Nephron (organoid): ENCODE measurements around the gene KATNB1.
A peak's percentile ranks its signal among the peaks of the same experiment; 100 is the strongest.

Experiments used
- H3K27ac Mint-ChIP-seq, 3 experiments: 2 replicates each; pipeline ENCODE4 v1.8.0; 2020; ENCODE audit warnings: mixed read lengths in 3 of 3, mild to moderate bottlenecking in 2 of 3, moderate library complexity in 1 of 3
- H3K27me3 Mint-ChIP-seq: 2 replicates; pipeline ENCODE4 v1.8.0; 2021; ENCODE audit warnings: low read depth, mild to moderate bottlenecking, moderate library complexity, mixed read lengths
- H3K36me3 Mint-ChIP-seq: 2 replicates; pipeline ENCODE4 v1.8.0; 2020; ENCODE audit warnings: low read depth, mixed read lengths
- H3K4me1 Mint-ChIP-seq: 2 replicates; pipeline ENCODE4 v1.8.0; 2020; ENCODE audit warnings: mixed read lengths
- H3K4me3 Mint-ChIP-seq, 3 experiments: 2 replicates each; pipeline ENCODE4 v1.8.0; 2020; ENCODE audit warnings: mild to moderate bottlenecking in 3 of 3, mixed read lengths in 3 of 3, moderate library complexity in 2 of 3
- H3K9me3 Mint-ChIP-seq: 2 replicates; pipeline ENCODE4 v1.8.0; 2020; ENCODE audit warnings: mixed read lengths
- TF ChIP-seq, protein P1 (sequence below), 3 experiments: fragments of 200-600 bp; sonication (generic); IDR thresholded peaks; one replicate each; pipeline ENCODE4 v1.5.0; 2021; ENCODE audit warnings: antibody characterized with exemption in 3 of 3; ENCODE audit not compliant: unreplicated experiment in 3 of 3

The KATNB1 gene

DNA sequence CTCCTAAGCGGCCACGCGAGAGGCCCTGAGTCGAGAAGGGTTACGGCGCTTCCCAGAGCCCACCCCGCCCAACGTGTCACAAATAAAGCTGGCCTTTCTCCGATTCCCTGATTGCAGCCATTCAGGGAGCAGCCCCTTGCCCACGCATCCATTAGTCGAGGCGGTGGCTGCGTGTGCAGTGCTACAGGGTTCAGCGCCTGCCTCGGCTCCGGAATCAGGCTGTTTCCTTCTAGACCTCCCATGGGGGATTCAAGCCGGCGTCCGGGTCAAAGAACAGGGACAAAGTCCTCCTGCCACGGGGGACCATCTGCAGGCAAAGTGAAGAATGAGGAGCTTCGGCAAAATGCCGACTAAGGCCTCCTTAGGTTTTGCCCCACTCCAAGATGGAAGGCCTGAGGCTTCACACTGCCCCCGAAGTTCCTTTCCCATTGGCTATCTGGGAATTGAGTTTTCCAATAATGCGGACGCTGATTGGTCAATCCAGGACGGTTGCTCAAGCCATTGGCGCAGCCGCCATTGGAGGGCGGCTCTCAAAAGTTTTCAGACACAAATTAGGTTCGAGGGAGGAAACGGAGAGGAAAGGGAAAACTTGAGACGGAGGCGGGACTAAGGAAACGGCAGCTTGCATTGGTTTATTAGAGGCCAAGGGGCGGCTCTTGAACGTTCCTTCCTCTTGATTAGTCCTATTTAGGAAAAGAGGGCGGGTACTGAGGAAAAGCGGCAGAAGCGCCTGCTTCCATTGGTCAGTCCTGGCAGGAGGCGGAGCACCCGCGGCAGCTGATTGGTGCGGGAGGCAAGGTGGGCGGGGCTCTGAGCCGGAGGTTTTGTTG, 430 bp upstream of the KATNB1 start:
- TF ChIP-seq, protein P1, sequence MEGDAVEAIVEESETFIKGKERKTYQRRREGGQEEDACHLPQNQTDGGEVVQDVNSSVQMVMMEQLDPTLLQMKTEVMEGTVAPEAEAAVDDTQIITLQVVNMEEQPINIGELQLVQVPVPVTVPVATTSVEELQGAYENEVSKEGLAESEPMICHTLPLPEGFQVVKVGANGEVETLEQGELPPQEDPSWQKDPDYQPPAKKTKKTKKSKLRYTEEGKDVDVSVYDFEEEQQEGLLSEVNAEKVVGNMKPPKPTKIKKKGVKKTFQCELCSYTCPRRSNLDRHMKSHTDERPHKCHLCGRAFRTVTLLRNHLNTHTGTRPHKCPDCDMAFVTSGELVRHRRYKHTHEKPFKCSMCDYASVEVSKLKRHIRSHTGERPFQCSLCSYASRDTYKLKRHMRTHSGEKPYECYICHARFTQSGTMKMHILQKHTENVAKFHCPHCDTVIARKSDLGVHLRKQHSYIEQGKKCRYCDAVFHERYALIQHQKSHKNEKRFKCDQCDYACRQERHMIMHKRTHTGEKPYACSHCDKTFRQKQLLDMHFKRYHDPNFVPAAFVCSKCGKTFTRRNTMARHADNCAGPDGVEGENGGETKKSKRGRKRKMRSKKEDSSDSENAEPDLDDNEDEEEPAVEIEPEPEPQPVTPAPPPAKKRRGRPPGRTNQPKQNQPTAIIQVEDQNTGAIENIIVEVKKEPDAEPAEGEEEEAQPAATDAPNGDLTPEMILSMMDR (IDR thresholded peaks at IDR 0.05; ENCODE audit: unreplicated experiment in 3 of 3): no peak

DNA sequence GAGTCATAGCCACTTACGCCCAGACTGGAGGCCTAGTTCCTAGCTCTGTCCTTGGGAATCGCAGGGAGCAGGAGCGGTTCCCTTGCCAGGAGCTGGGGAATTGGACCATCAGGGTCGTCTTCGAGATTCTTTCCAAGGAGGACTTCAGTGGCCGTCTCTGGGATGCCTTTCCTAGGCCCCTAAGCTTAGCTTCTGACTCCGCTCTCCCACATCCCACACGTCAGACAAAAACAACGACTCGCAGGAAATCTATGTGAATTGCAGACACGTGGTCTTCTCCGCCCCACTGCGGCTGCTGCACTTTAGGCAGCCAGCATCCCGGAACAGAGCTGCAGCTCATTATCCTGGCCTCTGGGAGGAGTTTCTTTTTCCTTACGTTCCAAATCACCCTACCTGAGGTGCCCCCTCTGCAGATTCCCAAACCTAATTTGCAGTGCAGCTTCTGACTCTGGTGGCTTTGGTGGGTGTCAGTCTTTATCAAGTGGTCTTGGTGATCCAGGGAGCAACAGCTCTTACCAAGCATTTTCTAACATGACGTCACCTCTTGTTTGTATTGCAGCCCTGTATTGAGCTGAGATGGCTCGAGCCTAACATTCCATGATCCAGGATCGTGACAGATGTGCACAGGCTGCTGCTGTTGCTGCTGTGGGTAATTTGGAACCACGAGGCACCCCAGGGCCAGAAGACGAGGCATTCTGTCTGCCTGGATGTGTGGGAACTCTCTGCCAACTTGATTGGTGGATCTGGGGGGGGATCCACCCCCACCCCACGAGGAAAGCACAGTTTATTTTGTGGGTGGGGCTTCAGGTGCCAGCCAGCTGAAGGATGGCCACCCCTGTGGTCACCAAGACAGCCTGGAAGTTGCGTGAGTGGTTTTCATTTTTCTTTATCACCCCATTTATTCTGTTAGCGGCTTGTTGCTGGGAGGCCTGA, 1.1 kb downstream of the KATNB1 start:
- TF ChIP-seq, protein P1 (IDR thresholded peaks at IDR 0.05; ENCODE audit: unreplicated experiment in 3 of 3): peak; percentile 20 to 30 (median 30)
- no peaks in the 10 kb centered on the region for H3K36me3 Mint-ChIP-seq

More for the DNA sequence above, 430 bp upstream of the KATNB1 start:
- Mint-ChIP-seq H3K27ac (peak overlapping the region; percentile 94 to 99 (median 98)), H3K4me1 (peaks cover 23% of the 10 kb centered on the region), H3K9me3 (peaks cover 5% of the 10 kb centered on the region), H3K27me3 (no peaks in the 10 kb centered on the region), H3K4me3 (peak overlapping the region; percentile 88 to 93 (median 90)), H3K36me3 (no peaks in the 10 kb centered on the region)

GRCh38 chr16:57738844-57739243, 3.3 kb downstream of the KATNB1 start:
- Mint-ChIP-seq H3K27ac (no peak overlapping the region), H3K36me3 (no peaks in the 10 kb centered on the region), H3K27me3 (no peaks in the 10 kb centered on the region), H3K4me3 (no peak overlapping the region), H3K4me1 (peaks cover 48% of the 10 kb centered on the region), H3K9me3 (no peaks in the 10 kb centered on the region)
- TF ChIP-seq, protein P1 (IDR thresholded peaks at IDR 0.05; ENCODE audit: unreplicated experiment in 3 of 3): no peak

More for the DNA sequence above, 1.1 kb downstream of the KATNB1 start:
- H3K27me3 Mint-ChIP-seq: no peaks in the 10 kb centered on the region
- H3K27ac Mint-ChIP-seq: peak overlapping the region; percentile 94 to 99 (median 98)
- peak overlapping the region; percentile 88 to 93 (median 90) for H3K4me3 Mint-ChIP-seq
- H3K9me3 Mint-ChIP-seq: peaks cover 5% of the 10 kb centered on the region
- peaks cover 28% of the 10 kb centered on the region for H3K4me1 Mint-ChIP-seq

GRCh38 chr16:57739756-57740422, 4.3 kb downstream of the KATNB1 start:
- Mint-ChIP-seq H3K9me3 (no peaks in the 10 kb centered on the region), H3K27me3 (no peaks in the 10 kb centered on the region), H3K4me3 (peak overlapping the region in 1 of 3 experiments; percentile 37), H3K27ac (no peak overlapping the region), H3K4me1 (peaks cover 53% of the 10 kb centered on the region), H3K36me3 (peaks cover 5% of the 10 kb centered on the region)
- TF ChIP-seq, protein P1 (IDR thresholded peaks at IDR 0.05; ENCODE audit: unreplicated experiment in 3 of 3): no peak

DNA sequence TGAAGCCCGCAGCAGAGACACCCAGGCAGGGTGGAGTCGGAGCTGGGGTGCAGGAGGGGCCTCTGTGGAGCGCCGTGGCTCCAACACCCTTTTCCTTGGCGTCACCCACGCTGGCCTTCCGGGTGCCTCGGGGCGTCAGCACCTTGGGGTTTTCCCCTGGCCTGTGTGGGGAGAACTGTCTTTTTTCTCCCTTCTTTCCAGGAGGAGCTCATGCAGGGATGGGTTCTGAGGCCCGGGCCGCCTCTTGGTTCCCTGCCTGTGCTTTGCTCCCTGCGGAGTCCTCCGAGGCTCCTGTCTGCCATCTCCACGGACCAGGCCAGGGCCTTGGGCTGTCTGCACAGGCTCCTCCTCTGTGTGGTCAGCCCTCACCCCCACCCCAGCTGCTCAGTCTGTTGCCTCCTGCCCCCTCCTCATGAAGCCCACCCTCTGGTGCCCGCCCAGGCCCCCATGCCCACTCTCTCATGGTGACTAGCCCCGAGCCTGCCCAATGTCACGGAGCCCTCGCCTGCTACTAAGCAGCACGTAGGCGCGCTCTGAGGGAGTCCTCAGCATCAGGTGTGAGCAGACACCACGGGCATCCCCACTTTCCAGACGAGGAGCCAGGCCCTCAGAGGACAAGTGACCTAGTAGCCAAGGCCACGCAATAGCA, 5.0 kb downstream of the KATNB1 start:
- Mint-ChIP-seq H3K36me3 (peaks cover 6% of the 10 kb centered on the region), H3K27ac (peak overlapping the region in 1 of 3 experiments; percentile 82), H3K27me3 (no peaks in the 10 kb centered on the region), H3K4me1 (peaks cover 56% of the 10 kb centered on the region), H3K9me3 (no peaks in the 10 kb centered on the region), H3K4me3 (peak overlapping the region in 1 of 3 experiments; percentile 78)
- TF ChIP-seq, protein P1 (IDR thresholded peaks at IDR 0.05; ENCODE audit: unreplicated experiment in 3 of 3): no peak
